SK-N-MC (cell line): Measurements from ENCODE around the gene RALGAPA1.

Source experiments
- DNase-seq: peaks from one replicate; pipeline ENCODE4 v3.0.0-alpha.2; 2011; ENCODE audit warnings: low read depth, low spot score
- H3K27ac ChIP-seq: fragments of 200-600 bp; sonication (generic); 2 replicates; pipeline ENCODE4 v1.5.1; 2016; ENCODE audit warnings: mixed run types
- H3K36me3 ChIP-seq: fragments of 200-600 bp; sonication (generic); 2 replicates; pipeline ENCODE4 v1.6.1; 2017; ENCODE audit warnings: antibody characterized with exemption, low read length, mixed read lengths; ENCODE audit not compliant: insufficient read depth
- H3K4me3 ChIP-seq: fragments of 200-600 bp; sonication (generic); 2 replicates; pipeline ENCODE4 v1.5.1; 2016
- H3K9ac ChIP-seq: fragments of 200-600 bp; sonication (generic); 2 replicates; pipeline ENCODE4 v1.8.0; 2017; ENCODE audit warnings: mixed run types, mixed read lengths; ENCODE audit not compliant: insufficient read length
- H3K9me3 ChIP-seq: fragments of 200-600 bp; sonication (generic); 2 replicates; pipeline ENCODE4 v1.6.1; 2017; ENCODE audit warnings: low read depth, mild to moderate bottlenecking, antibody characterized with exemption, low read length, moderate library complexity, mixed read lengths
- EZH2 ChIP-seq: fragments of 200-600 bp; sonication (generic); IDR thresholded peaks from one replicate; pipeline ENCODE4 v1.6.1; 2017; ENCODE audit warnings: antibody characterized with exemption
- FOXP2 ChIP-seq: optimal IDR thresholded peaks from 2 replicates; pipeline ENCODE3; 2011; ENCODE audit warnings: mild to moderate bottlenecking, moderate library complexity; ENCODE audit not compliant: insufficient read depth; ENCODE audit errors: extremely low read length, control extremely low read depth
- POLR2AphosphoS5 ChIP-seq: IDR thresholded peaks from 2 replicates; pipeline ENCODE4 v1.6.1; 2012; ENCODE audit warnings: mild to moderate bottlenecking, low read depth, low read length, borderline replicate concordance

The RALGAPA1 gene

DNA sequence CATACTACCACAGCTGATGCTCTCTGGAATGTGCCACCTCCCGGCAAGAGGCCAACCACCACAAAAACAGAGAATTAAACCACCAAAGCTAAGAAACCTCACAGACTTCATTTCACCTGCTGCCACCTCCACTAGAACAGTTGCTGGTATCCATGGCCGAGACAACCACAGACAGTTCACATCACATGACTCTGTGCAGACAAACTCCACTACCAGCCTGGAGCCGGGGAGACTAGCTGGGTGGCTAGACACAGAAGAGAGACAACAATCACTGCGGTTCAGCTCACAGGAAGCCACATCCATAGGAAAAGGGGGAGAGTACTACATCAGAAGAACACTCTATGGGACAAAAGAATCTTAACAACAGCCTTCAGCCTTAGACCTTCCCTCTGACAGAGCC lies 78.2 kb downstream of the RALGAPA1 start:
- no peak overlapping the region for H3K4me3 ChIP-seq
- DNase-seq = no peak
- no peaks in the 10 kb centered on the region for H3K9me3 ChIP-seq
- H3K9ac ChIP-seq = no peak overlapping the region
- no peak overlapping the region for H3K27ac ChIP-seq
- H3K36me3 ChIP-seq = peaks cover 11% of the 10 kb centered on the region; the same call in 1 of the 2 replicates
- TF ChIP-seq POLR2AphosphoS5 = no peak
- no peak for TF ChIP-seq EZH2
- TF ChIP-seq FOXP2 = no peak

GRCh38 chr14:35727764-35728163 lies 81.3 kb downstream of the RALGAPA1 start:
- Histone ChIP-seq H3K36me3 (no peaks in the 10 kb centered on the region), H3K9me3 (no peaks in the 10 kb centered on the region), H3K9ac (no peak overlapping the region), H3K27ac (no peak overlapping the region), H3K4me3 (no peak overlapping the region)
- no peak for TF ChIP-seq FOXP2
- TF ChIP-seq EZH2 = no peak
- no peak for TF ChIP-seq POLR2AphosphoS5
- DNase-seq = no peak

- Histone ChIP-seq H3K9ac (no peak overlapping the region), H3K27ac (no peak overlapping the region), H3K36me3 (no peaks in the 10 kb centered on the region), H3K4me3 (no peak overlapping the region), H3K9me3 (no peaks in the 10 kb centered on the region)
- TF ChIP-seq EZH2 = no peak
- DNase-seq = no peak
These were observed 83.2 kb downstream of the RALGAPA1 start for GRCh38 chr14:35725930-35726329.

GRCh38 chr14:35715079-35715478 lies 94.0 kb downstream of the RALGAPA1 start:
- TF ChIP-seq FOXP2 = no peak
- no peak for TF ChIP-seq EZH2
- no peaks in the 10 kb centered on the region for H3K9me3 ChIP-seq
- no peak overlapping the region for H3K27ac ChIP-seq
- no peak overlapping the region for H3K4me3 ChIP-seq
- DNase-seq = no peak
- H3K9ac ChIP-seq = no peak overlapping the region
- H3K36me3 ChIP-seq = peaks cover 15% of the 10 kb centered on the region

GRCh38 chr14:35712466-35712865 lies 96.6 kb downstream of the RALGAPA1 start:
- DNase-seq = no peak
- no peak for TF ChIP-seq POLR2AphosphoS5
- no peak for TF ChIP-seq EZH2
- TF ChIP-seq FOXP2 = no peak
- H3K27ac ChIP-seq = no peak overlapping the region
- no peaks in the 10 kb centered on the region for H3K9me3 ChIP-seq
- H3K9ac ChIP-seq = no peak overlapping the region
- peaks cover 17% of the 10 kb centered on the region for H3K36me3 ChIP-seq
- no peak overlapping the region for H3K4me3 ChIP-seq

DNA sequence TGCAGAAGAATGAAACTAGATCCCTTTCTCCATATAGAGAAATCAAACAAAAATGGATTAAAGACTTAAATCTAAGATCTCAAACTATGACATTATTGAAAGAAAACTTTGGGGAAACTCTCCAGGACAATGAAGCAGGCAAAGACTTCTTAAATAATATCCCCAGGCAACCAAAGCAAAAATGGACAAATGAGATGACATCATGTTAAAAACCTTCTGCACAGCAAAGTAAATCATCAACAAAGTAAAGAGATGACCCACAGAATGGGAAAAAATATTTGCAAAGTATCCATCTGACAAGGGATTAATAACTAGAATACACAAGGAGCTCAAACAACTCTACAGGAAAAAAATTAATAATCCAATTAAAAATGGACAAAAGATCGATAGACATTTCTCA lies 101.0 kb downstream of the RALGAPA1 start:
- H3K4me3 ChIP-seq = no peak overlapping the region
- no peak for TF ChIP-seq EZH2
- TF ChIP-seq POLR2AphosphoS5 = no peak
- TF ChIP-seq FOXP2 = no peak
- H3K27ac ChIP-seq = no peak overlapping the region
- peaks cover 21% of the 10 kb centered on the region for H3K36me3 ChIP-seq
- no peak overlapping the region for H3K9ac ChIP-seq
- H3K9me3 ChIP-seq = no peaks in the 10 kb centered on the region
- DNase-seq = no peak

GRCh38 chr14:35705636-35706035 lies 103.5 kb downstream of the RALGAPA1 start:
- H3K27ac ChIP-seq = no peak overlapping the region
- H3K9me3 ChIP-seq = no peaks in the 10 kb centered on the region
- no peak overlapping the region for H3K9ac ChIP-seq
- TF ChIP-seq EZH2 (no peak), FOXP2 (no peak), POLR2AphosphoS5 (no peak)
- no peak overlapping the region for H3K4me3 ChIP-seq
- no peak for DNase-seq
- H3K36me3 ChIP-seq = peaks cover 15% of the 10 kb centered on the region; the same call in 1 of the 2 replicates

- H3K36me3 ChIP-seq = peaks cover 15% of the 10 kb centered on the region; the same call in 1 of the 2 replicates
- no peak overlapping the region for H3K4me3 ChIP-seq
- DNase-seq = no peak
- no peak for TF ChIP-seq FOXP2
- TF ChIP-seq EZH2 = no peak
- TF ChIP-seq POLR2AphosphoS5 = no peak
- H3K9ac ChIP-seq = no peak overlapping the region
- no peaks in the 10 kb centered on the region for H3K9me3 ChIP-seq
- no peak overlapping the region for H3K27ac ChIP-seq
These were observed 104.2 kb downstream of the RALGAPA1 start for GRCh38 chr14:35704793-35705493.

DNA sequence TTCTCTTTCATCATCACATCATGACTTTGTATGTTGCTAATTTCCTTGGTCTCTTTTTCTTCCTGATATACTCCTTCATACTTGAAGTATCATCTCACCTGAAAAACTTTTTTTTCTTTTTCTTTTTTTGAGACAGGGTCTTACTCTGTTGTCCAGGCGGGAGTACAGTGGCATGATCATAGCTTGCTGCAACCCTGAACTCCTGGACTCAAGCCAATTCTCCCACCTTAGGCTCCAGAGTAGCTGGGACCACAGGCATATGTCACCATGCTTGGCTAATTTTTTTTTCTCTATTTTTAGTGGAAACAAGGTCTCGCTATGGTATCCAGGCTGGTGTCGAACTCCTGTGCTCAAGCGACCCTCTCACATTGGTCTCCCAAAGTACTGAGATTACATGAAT lies 107.6 kb downstream of the RALGAPA1 start:
- Histone ChIP-seq H3K4me3 (no peak overlapping the region), H3K9ac (no peak overlapping the region), H3K36me3 (peaks cover 7% of the 10 kb centered on the region; the same call in 1 of the 2 replicates), H3K9me3 (no peaks in the 10 kb centered on the region), H3K27ac (no peak overlapping the region)
- DNase-seq = no peak
- TF ChIP-seq POLR2AphosphoS5 (no peak), EZH2 (no peak), FOXP2 (no peak)
